ENCODE results near the gene E2F6. TPM values are rescaled to one million over a fixed set of nuclear protein-coding genes. Genes with fewer than 3 reads are reported as not detected.

E2F6 gene
- polyA plus RNA-seq, 1 experiment: 4.9 TPM

- DNase-seq (ENCODE audit: low read depth): no peak
- Histone ChIP-seq H3K36me3 (ENCODE audit: control insufficient read depth, insufficient read depth, low read length) (no peaks in the 10 kb centered on the region), H3K27me3 (ENCODE audit: control insufficient read depth, insufficient read depth, low read length) (peaks cover 22% of the 10 kb centered on the region), H3K4me3 (ENCODE audit: low read depth, low read length) (no peak overlapping the region)
- no peak for TF ChIP-seq CTCF (IDR thresholded peaks at IDR 0.05; ENCODE audit: insufficient read depth, low read depth, low read length)
- ChIA-PET CTCF (interaction anchor here (0.8 to 3.2 kb wide), 8 partner anchors 10 to 354 kb away, joined by 3 to 15 read pairs (median 4); a partner anchor contains a TSS), POLR2A (no interaction called here)
Measured at GRCh38 chr2:11483806-11484617, 18.1 kb upstream of the E2F6 start.

GRCh38 chr2:11482473-11483035 lies 16.6 kb upstream of the E2F6 start:
- POLR2A ChIA-PET: no interaction called here
- H3K36me3 ChIP-seq (ENCODE audit: control insufficient read depth, insufficient read depth, low read length): no peaks in the 10 kb centered on the region
- no peak overlapping the region; the same call in 1 of the 2 replicates for H3K4me3 ChIP-seq (ENCODE audit: low read depth, low read length)
- TF ChIP-seq CTCF (IDR thresholded peaks at IDR 0.05; ENCODE audit: insufficient read depth, low read depth, low read length): no peak
- H3K27me3 ChIP-seq (ENCODE audit: control insufficient read depth, insufficient read depth, low read length): peaks cover 24% of the 10 kb centered on the region
- CTCF ChIA-PET: interaction anchor here (1.4 to 3.2 kb wide), 4 partner anchors 9 to 102 kb away, joined by 3 to 15 read pairs (median 4); no protein-coding TSS in a partner anchor
- no peak for DNase-seq (ENCODE audit: low read depth)

DNA sequence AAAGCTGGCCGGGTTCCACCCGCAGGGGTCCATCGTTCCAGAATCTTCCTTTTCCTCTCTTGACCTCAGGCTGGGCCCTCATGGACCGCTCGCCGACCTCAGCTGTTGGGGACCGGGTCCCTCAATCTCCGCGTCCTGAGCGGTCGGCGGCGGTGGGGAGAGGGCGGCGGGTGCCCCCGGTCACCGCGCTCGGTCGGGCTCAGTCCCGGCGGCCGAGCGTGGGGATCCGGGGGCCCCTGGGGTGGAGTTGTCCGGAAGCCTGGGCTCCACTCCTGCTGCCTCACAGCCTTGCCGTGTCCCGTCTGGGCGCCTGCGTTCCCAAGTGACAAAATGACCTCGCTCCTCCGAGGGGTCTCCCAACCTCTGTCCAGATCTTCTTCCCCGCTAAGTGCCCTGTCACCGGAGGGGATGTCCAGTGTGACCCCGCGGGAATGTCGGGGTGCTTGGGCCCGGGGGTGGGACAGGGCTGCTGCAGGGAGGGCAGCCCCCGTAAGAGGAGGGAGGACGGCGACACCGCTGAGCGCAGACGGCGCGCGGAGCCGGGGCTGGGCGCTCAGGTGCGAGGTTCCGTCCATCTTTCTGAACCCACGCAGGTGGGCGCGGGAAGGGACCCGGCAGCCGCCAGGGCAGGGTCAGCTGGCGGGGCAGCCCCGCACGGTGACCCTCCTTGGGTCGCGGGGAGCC lies 16.0 kb upstream of the E2F6 start:
- Histone ChIP-seq H3K27me3 (ENCODE audit: control insufficient read depth, insufficient read depth, low read length) (peaks cover 24% of the 10 kb centered on the region), H3K4me3 (ENCODE audit: low read depth, low read length) (no peak overlapping the region), H3K36me3 (ENCODE audit: control insufficient read depth, insufficient read depth, low read length) (no peaks in the 10 kb centered on the region)
- no peak for TF ChIP-seq CTCF (IDR thresholded peaks at IDR 0.05; ENCODE audit: insufficient read depth, low read depth, low read length)
- DNase-seq (ENCODE audit: low read depth): no peak
- ChIA-PET CTCF (interaction anchor here (1.0 to 5.8 kb wide), 4 partner anchors 101 to 187 kb away, joined by 4 to 195 read pairs (median 10); no protein-coding TSS in a partner anchor), POLR2A (no interaction called here)

- Histone ChIP-seq H3K4me3 (ENCODE audit: low read depth, low read length) (no peak overlapping the region), H3K36me3 (ENCODE audit: control insufficient read depth, insufficient read depth, low read length) (no peaks in the 10 kb centered on the region), H3K27me3 (ENCODE audit: control insufficient read depth, insufficient read depth, low read length) (peaks cover 24% of the 10 kb centered on the region)
- no peak for TF ChIP-seq CTCF (IDR thresholded peaks at IDR 0.05; ENCODE audit: insufficient read depth, low read depth, low read length)
- CTCF ChIA-PET: interaction anchor here (1.0 to 5.8 kb wide), 3 partner anchors 103 to 188 kb away, joined by 4 to 195 read pairs (median 5); no protein-coding TSS in a partner anchor
- no peak for DNase-seq (ENCODE audit: low read depth)
- POLR2A ChIA-PET: no interaction called here
Measured at GRCh38 chr2:11481426-11481788, 15.4 kb upstream of the E2F6 start.

DNA sequence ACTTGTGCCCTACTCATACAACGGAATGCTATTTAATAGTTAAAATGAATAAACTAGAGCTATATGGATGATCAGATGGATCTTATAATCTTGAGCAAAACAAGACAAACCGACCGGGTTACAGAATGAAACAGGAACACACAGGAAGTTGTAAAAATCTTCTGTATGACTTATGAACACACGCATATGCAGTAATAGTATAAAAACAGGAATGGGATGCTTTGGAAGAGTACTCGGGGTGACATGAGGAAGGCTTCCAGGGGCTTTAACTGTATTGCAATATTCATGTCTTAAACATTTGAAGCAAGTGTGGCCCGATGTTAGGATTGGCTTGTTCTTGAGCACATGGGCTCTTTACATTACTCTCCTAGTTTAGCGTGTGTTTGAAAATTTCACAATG lies 14.9 kb upstream of the E2F6 start:
- POLR2A ChIA-PET: no interaction called here
- Histone ChIP-seq H3K27me3 (ENCODE audit: control insufficient read depth, insufficient read depth, low read length) (peaks cover 24% of the 10 kb centered on the region), H3K36me3 (ENCODE audit: control insufficient read depth, insufficient read depth, low read length) (no peaks in the 10 kb centered on the region), H3K4me3 (ENCODE audit: low read depth, low read length) (no peak overlapping the region)
- CTCF ChIA-PET: interaction anchor here (1.0 to 5.8 kb wide), 3 partner anchors 103 to 188 kb away, joined by 4 to 195 read pairs (median 5); no protein-coding TSS in a partner anchor
- no peak for DNase-seq (ENCODE audit: low read depth)
- no peak for TF ChIP-seq CTCF (IDR thresholded peaks at IDR 0.05; ENCODE audit: insufficient read depth, low read depth, low read length)
